Measurements from ENCODE around the gene PRCP. TPM values are rescaled to one million over a fixed set of nuclear protein-coding genes. Genes with fewer than 3 reads are reported as not detected.

Gene PRCP
- total RNA-seq, 1 experiment from 2014 or later, result 57.0 TPM

DNA sequence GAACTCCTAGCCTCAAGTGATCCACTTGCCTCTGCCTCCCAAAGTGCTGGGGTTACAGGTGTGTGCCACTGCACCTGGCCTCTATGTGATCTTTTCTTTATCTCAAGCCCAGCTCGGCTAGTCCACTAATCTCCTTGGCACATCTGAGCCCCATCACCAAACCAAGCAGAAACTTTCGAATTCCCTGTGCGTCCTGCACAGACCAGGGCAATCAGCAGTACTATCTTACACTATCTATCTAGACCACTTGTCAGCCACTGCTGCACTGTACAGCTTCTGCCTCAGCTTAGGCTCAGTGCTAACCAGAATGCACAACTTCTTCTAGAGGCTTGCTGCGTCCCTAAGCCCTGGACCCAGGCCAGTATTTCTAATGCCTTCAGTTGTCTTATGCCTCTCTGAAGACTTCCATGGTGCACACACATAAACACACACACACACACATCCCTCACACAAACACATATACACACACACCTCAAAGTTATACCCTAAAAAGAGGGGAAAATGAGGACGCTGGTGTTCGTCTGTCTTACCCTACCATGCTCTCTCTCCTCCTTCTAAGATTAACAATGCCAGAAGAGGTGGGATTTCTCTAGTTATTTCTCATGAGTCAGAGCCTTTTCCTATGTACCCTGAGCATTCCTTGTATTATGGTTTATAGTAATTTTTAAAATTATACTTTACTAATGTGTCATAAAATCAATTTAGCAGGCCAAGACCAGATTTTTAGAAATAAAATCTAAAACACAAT is 107.2 kb downstream of the PRCP start:
- Histone ChIP-seq H3K36me3 (ENCODE audit: control insufficient read depth, insufficient read depth, low read length) (no peaks in the 10 kb centered on the region), H3K27me3 (ENCODE audit: control insufficient read depth, insufficient read depth, low read length) (no peaks in the 10 kb centered on the region; the same call in 1 of the 2 replicates), H3K4me1 (ENCODE audit: control insufficient read depth, insufficient read depth, low read length) (no peaks in the 10 kb centered on the region), H3K4me3 (ENCODE audit: low read depth in 2 of 2, low read length in 2 of 2) (no peak overlapping the region), H3K27ac (ENCODE audit: low read length) (no peak overlapping the region), H3K9me3 (ENCODE audit: control insufficient read depth, insufficient read depth, low read depth, low read length) (no peaks in the 10 kb centered on the region)
- intact Hi-C loops (cut with micrococcal nuclease; ENCODE audit: unreplicated experiment) (no loop called here), in situ Hi-C loops (cut with HindIII; ENCODE audit: low pct_unique_long_range_greater_than_20kb, low sequenced_read_pairs) (no loop called here)
- TF ChIP-seq, protein P1, sequence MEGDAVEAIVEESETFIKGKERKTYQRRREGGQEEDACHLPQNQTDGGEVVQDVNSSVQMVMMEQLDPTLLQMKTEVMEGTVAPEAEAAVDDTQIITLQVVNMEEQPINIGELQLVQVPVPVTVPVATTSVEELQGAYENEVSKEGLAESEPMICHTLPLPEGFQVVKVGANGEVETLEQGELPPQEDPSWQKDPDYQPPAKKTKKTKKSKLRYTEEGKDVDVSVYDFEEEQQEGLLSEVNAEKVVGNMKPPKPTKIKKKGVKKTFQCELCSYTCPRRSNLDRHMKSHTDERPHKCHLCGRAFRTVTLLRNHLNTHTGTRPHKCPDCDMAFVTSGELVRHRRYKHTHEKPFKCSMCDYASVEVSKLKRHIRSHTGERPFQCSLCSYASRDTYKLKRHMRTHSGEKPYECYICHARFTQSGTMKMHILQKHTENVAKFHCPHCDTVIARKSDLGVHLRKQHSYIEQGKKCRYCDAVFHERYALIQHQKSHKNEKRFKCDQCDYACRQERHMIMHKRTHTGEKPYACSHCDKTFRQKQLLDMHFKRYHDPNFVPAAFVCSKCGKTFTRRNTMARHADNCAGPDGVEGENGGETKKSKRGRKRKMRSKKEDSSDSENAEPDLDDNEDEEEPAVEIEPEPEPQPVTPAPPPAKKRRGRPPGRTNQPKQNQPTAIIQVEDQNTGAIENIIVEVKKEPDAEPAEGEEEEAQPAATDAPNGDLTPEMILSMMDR (IDR thresholded peaks at IDR 0.05), result no peak
- TF ChIP-seq POLR2AphosphoS5 (IDR thresholded peaks at IDR 0.05; ENCODE audit: low read depth, low read length), result no peak
- TF ChIP-seq TCF7L2 (IDR thresholded peaks at IDR 0.05; ENCODE audit: low read depth, low read length), result no peak
- TF ChIP-seq, protein P2, sequence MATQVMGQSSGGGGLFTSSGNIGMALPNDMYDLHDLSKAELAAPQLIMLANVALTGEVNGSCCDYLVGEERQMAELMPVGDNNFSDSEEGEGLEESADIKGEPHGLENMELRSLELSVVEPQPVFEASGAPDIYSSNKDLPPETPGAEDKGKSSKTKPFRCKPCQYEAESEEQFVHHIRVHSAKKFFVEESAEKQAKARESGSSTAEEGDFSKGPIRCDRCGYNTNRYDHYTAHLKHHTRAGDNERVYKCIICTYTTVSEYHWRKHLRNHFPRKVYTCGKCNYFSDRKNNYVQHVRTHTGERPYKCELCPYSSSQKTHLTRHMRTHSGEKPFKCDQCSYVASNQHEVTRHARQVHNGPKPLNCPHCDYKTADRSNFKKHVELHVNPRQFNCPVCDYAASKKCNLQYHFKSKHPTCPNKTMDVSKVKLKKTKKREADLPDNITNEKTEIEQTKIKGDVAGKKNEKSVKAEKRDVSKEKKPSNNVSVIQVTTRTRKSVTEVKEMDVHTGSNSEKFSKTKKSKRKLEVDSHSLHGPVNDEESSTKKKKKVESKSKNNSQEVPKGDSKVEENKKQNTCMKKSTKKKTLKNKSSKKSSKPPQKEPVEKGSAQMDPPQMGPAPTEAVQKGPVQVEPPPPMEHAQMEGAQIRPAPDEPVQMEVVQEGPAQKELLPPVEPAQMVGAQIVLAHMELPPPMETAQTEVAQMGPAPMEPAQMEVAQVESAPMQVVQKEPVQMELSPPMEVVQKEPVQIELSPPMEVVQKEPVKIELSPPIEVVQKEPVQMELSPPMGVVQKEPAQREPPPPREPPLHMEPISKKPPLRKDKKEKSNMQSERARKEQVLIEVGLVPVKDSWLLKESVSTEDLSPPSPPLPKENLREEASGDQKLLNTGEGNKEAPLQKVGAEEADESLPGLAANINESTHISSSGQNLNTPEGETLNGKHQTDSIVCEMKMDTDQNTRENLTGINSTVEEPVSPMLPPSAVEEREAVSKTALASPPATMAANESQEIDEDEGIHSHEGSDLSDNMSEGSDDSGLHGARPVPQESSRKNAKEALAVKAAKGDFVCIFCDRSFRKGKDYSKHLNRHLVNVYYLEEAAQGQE (IDR thresholded peaks at IDR 0.05; ENCODE audit: insufficient read depth in 1 of 2, low read depth in 2 of 2, low read length in 1 of 2), result no peak
- no TSS peak for BruUV-seq (replicated peaks)
- no peak for ATAC-seq
- CTCF ChIA-PET, result no interaction called here
- no peak for DNase-seq (ENCODE audit: low read depth, low spot score)
- POLR2A ChIA-PET, result no interaction called here

DNA sequence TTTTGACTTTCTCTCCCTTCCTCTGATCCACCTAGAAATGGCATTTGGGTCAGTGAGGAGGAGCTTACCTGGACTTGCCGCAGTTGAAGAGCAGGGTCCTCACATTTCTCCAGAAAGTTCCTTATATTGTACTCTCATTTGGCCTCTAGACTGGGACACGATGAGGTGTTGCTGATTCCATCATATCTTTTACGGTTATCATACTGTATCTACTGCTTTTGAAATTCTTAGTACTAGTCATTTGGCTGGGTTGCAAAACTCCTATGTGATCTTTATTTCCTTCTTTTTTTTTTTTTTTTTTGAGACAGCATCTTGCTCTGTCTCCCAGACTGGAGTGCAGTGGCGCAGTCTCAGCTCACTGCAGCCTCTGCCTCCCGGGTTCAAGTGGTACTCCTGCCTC is 107.9 kb downstream of the PRCP start:
- H3K4me1 ChIP-seq (ENCODE audit: control insufficient read depth, insufficient read depth, low read length), result no peaks in the 10 kb centered on the region
- in situ Hi-C loops (cut with HindIII; ENCODE audit: low pct_unique_long_range_greater_than_20kb, low sequenced_read_pairs) (no loop called here), intact Hi-C loops (cut with micrococcal nuclease; ENCODE audit: unreplicated experiment) (no loop called here)
- no peaks in the 10 kb centered on the region for H3K36me3 ChIP-seq (ENCODE audit: control insufficient read depth, insufficient read depth, low read length)
- no peak overlapping the region for H3K4me3 ChIP-seq (ENCODE audit: low read depth in 2 of 2, low read length in 2 of 2)
- BruUV-seq (replicated peaks), result no TSS peak
- H3K9me3 ChIP-seq (ENCODE audit: control insufficient read depth, insufficient read depth, low read depth, low read length), result no peaks in the 10 kb centered on the region
- ChIA-PET CTCF (no interaction called here), POLR2A (no interaction called here)
- DNase-seq (ENCODE audit: low read depth, low spot score), result no peak
- TF ChIP-seq SIN3A (IDR thresholded peaks at IDR 0.05; ENCODE audit: borderline replicate concordance, insufficient read depth, low read depth, low read length) (no peak), POLR2AphosphoS5 (IDR thresholded peaks at IDR 0.05; ENCODE audit: low read depth, low read length) (no peak), TCF7L2 (IDR thresholded peaks at IDR 0.05; ENCODE audit: low read depth, low read length) (no peak)
- TF ChIP-seq, protein P2 (IDR thresholded peaks at IDR 0.05; ENCODE audit: insufficient read depth in 1 of 2, low read depth in 2 of 2, low read length in 1 of 2), result no peak
- TF ChIP-seq, protein P1 (IDR thresholded peaks at IDR 0.05), result no peak
- no peaks in the 10 kb centered on the region; the same call in 1 of the 2 replicates for H3K27me3 ChIP-seq (ENCODE audit: control insufficient read depth, insufficient read depth, low read length)
- ATAC-seq, result no peak
- H3K27ac ChIP-seq (ENCODE audit: low read length), result no peak overlapping the region
